ENCODE results near the gene LRRC7. TPM values are rescaled to one million over a fixed set of nuclear protein-coding genes. Genes with fewer than 3 reads are reported as not detected.

LRRC7 gene
- total and polyA plus RNA-seq, 4 experiments from 2014 or later: not detected

DNA sequence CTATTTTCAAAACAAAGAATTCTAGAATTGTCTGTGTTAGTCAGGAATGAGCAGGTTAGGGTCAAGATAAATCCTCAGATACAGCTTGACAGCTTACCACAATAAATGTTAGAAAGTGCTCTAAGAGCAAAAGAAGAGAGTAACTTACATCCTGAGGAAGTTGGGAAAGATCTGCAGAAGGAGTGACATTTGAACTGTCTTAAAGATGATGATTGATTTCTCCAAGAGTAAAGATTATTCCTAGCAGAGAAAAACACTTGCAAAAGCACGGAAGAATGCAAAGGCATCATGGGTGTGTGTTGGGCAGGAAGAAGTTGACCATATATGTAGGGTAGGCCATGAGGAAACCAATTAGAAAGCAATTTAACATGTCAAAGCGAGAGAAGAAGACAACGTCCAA, 175.4 kb downstream of the LRRC7 start:
- Mint-ChIP-seq H3K9me3 (peaks cover 0 to 5% (median 2%) of the 10 kb centered on the region in 8 donors), H3K27ac (no peak overlapping the region), H3K36me3 (no peaks in the 10 kb centered on the region), H3K27me3 (no peaks in the 10 kb centered on the region), H3K4me3 (no peak overlapping the region), H3K4me1 (no peaks in the 10 kb centered on the region)
- no peaks in the 10 kb centered on the region for H3K4me1 ChIP-seq (ENCODE audit: insufficient read depth, low read length)
- H3K4me3 ChIP-seq (ENCODE audit: low read length in 2 of 2): no peak overlapping the region
- intact Hi-C loops (cut with micrococcal nuclease): no loop called here
- no peak for DNase-seq
- H3K27me3 ChIP-seq (ENCODE audit: insufficient read depth, low read length): no peaks in the 10 kb centered on the region
- POLR2A ChIA-PET (ENCODE audit: partially characterized antibody): no interaction called here
- CTCF ChIA-PET (ENCODE audit: partially characterized antibody): no interaction called here
- H3K36me3 ChIP-seq (ENCODE audit: insufficient read depth, low read length): no peaks in the 10 kb centered on the region
- no peak overlapping the region for H3K27ac ChIP-seq (ENCODE audit: low read depth, low read length)
- H3K9me3 ChIP-seq (ENCODE audit: control insufficient read depth in 1 of 2, low read length in 2 of 2): no peaks in the 10 kb centered on the region

DNA sequence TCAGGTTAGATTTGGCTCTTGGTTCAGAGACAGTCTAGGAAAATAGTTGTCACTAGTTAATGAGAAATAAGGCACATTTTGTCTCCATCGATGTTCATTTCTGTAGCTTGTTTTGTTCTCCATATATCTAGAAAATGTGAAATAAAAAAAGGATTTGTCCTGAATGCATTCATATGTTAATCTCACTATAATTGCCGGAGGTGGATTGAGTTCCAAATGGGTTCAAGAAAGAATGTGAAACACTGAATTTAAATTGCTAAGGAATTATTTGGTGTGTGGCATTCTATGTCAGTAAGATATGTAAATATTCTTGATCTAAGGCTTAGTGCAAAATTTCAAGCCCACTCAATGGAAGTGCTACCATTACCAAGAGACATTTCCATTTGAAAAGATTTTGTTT, 176.7 kb downstream of the LRRC7 start:
- no peak overlapping the region for H3K27ac Mint-ChIP-seq
- Histone ChIP-seq H3K4me3 (ENCODE audit: low read length in 2 of 2) (no peak overlapping the region), H3K36me3 (ENCODE audit: insufficient read depth, low read length) (no peaks in the 10 kb centered on the region), H3K4me1 (ENCODE audit: insufficient read depth, low read length) (no peaks in the 10 kb centered on the region), H3K9me3 (ENCODE audit: control insufficient read depth in 1 of 2, low read length in 2 of 2) (no peaks in the 10 kb centered on the region), H3K27ac (ENCODE audit: low read depth, low read length) (no peak overlapping the region), H3K27me3 (ENCODE audit: insufficient read depth, low read length) (no peaks in the 10 kb centered on the region)
- no peaks in the 10 kb centered on the region for H3K27me3 Mint-ChIP-seq
- intact Hi-C loops (cut with micrococcal nuclease): no loop called here
- H3K4me1 Mint-ChIP-seq: no peaks in the 10 kb centered on the region
- H3K9me3 Mint-ChIP-seq: peaks cover 0 to 8% (median 2%) of the 10 kb centered on the region in 8 donors
- ChIA-PET POLR2A (ENCODE audit: partially characterized antibody) (no interaction called here), CTCF (ENCODE audit: partially characterized antibody) (no interaction called here)
- H3K4me3 Mint-ChIP-seq: no peak overlapping the region
- DNase-seq: no peak
- H3K36me3 Mint-ChIP-seq: no peaks in the 10 kb centered on the region

DNA sequence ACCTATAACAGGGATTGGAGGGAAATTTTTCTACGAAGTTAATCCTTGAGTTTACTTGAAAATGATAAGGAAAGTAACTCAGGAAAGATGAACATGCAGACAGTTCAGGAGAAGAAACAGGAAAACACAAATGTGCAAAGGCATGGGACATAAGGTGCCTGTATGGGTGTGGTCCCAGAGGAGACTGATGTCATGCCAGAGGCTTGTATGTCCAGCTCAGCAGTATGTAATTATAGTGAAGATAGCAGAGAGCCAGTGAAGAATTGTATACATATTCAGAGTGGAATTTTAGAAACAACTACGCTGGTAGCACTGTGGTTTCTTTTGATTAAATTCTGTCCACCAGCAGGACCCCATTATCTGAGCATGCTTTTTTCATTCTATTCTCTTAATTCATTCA, 179.5 kb downstream of the LRRC7 start:
- Mint-ChIP-seq H3K4me3 (no peak overlapping the region), H3K4me1 (no peaks in the 10 kb centered on the region), H3K27me3 (no peaks in the 10 kb centered on the region), H3K36me3 (no peaks in the 10 kb centered on the region), H3K27ac (peak overlapping the region in 1 of 7 donors; percentile 77), H3K9me3 (peaks cover 0 to 8% (median 3%) of the 10 kb centered on the region in 8 donors)
- CTCF ChIA-PET (ENCODE audit: partially characterized antibody): no interaction called here
- Histone ChIP-seq H3K36me3 (ENCODE audit: insufficient read depth, low read length) (no peaks in the 10 kb centered on the region), H3K4me1 (ENCODE audit: insufficient read depth, low read length) (no peaks in the 10 kb centered on the region), H3K9me3 (ENCODE audit: control insufficient read depth in 1 of 2, low read length in 2 of 2) (no peaks in the 10 kb centered on the region), H3K27me3 (ENCODE audit: insufficient read depth, low read length) (no peaks in the 10 kb centered on the region), H3K4me3 (ENCODE audit: low read length in 2 of 2) (no peak overlapping the region), H3K27ac (ENCODE audit: low read depth, low read length) (no peak overlapping the region)
- intact Hi-C loops (cut with micrococcal nuclease): no loop called here
- POLR2A ChIA-PET (ENCODE audit: partially characterized antibody): no interaction called here
- DNase-seq: no peak

DNA sequence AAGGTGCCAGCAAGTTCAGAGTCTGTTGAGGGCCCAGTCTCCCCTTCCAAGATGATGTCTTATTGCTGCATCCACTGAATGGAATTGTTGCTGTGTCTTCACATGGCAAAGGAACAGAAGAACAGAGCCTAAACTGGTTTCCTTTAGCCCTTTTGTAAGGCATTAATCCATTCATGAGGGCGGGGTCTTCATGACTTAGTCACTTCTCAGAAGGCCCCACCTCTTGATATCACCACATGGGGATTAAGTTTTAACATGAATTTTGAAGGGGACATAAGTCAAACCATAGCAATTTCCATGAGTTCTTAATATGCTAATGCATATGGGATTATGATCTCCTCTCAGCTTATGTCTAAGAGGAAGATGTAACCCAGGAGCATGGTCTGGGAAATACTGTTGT, 182.9 kb downstream of the LRRC7 start:
- Histone ChIP-seq H3K27ac (ENCODE audit: low read depth, low read length) (no peak overlapping the region), H3K4me1 (ENCODE audit: insufficient read depth, low read length) (no peaks in the 10 kb centered on the region), H3K9me3 (ENCODE audit: control insufficient read depth in 1 of 2, low read length in 2 of 2) (no peaks in the 10 kb centered on the region), H3K36me3 (ENCODE audit: insufficient read depth, low read length) (no peaks in the 10 kb centered on the region), H3K27me3 (ENCODE audit: insufficient read depth, low read length) (no peaks in the 10 kb centered on the region), H3K4me3 (ENCODE audit: low read length in 2 of 2) (no peak overlapping the region)
- intact Hi-C loops (cut with micrococcal nuclease): no loop called here
- Mint-ChIP-seq H3K4me1 (no peaks in the 10 kb centered on the region), H3K27ac (no peak overlapping the region), H3K4me3 (no peak overlapping the region), H3K9me3 (peaks cover 0 to 8% (median 5%) of the 10 kb centered on the region in 8 donors), H3K27me3 (no peaks in the 10 kb centered on the region), H3K36me3 (no peaks in the 10 kb centered on the region)
- CTCF ChIA-PET (ENCODE audit: partially characterized antibody): no interaction called here
- POLR2A ChIA-PET (ENCODE audit: partially characterized antibody): no interaction called here
- no peak for DNase-seq

DNA sequence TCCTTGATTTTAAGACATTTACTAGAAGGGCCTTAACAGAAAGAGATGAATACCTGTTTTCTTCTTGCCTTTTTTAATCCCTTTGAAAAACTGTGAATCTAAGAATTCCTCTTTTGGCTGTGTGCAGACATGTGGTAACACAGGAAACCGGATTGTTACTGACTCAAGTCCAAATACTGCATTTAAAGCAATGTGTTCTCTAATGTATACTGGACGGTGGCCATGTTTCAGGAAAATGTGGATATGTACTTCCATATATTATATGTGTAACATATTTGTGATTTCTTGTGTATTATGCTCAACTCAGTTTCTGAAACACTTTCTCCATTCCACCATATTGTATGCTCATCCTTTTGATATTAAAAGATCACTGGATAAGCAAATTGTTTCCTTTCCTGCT, 185.1 kb downstream of the LRRC7 start:
- Mint-ChIP-seq H3K4me1 (no peaks in the 10 kb centered on the region), H3K9me3 (peaks cover 0 to 7% (median 4%) of the 10 kb centered on the region in 8 donors), H3K27me3 (no peaks in the 10 kb centered on the region), H3K27ac (no peak overlapping the region), H3K36me3 (no peaks in the 10 kb centered on the region), H3K4me3 (no peak overlapping the region)
- ChIA-PET POLR2A (ENCODE audit: partially characterized antibody) (no interaction called here), CTCF (ENCODE audit: partially characterized antibody) (no interaction called here)
- Histone ChIP-seq H3K4me1 (ENCODE audit: insufficient read depth, low read length) (no peaks in the 10 kb centered on the region), H3K27ac (ENCODE audit: low read depth, low read length) (no peak overlapping the region), H3K27me3 (ENCODE audit: insufficient read depth, low read length) (no peaks in the 10 kb centered on the region), H3K4me3 (ENCODE audit: low read length in 2 of 2) (no peak overlapping the region), H3K36me3 (ENCODE audit: insufficient read depth, low read length) (no peaks in the 10 kb centered on the region), H3K9me3 (ENCODE audit: control insufficient read depth in 1 of 2, low read length in 2 of 2) (no peaks in the 10 kb centered on the region)
- intact Hi-C loops (cut with micrococcal nuclease): no loop called here
- DNase-seq: no peak

DNA sequence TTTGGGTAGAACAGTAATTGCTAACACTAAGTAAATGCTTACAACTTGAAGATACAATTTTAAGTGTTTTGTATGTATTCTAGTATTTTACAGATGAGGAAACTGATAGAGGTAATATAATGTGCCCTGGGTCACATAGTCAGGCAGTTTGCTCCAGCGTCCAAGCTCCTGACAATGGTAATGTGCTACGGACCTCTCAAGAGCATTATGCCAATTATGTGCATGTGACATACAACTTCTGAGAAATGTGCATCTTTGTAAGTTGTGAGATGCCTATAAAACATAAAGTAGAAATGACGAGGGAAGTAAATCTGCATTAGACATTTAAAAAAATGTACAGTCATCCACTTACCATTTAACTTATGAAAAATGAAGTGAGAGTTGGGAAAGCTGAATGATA, 186.8 kb downstream of the LRRC7 start:
- H3K9me3 Mint-ChIP-seq: peaks cover 0 to 9% (median under 1%) of the 10 kb centered on the region in 8 donors
- POLR2A ChIA-PET (ENCODE audit: partially characterized antibody): no interaction called here
- no peaks in the 10 kb centered on the region for H3K27me3 ChIP-seq (ENCODE audit: insufficient read depth, low read length)

DNA sequence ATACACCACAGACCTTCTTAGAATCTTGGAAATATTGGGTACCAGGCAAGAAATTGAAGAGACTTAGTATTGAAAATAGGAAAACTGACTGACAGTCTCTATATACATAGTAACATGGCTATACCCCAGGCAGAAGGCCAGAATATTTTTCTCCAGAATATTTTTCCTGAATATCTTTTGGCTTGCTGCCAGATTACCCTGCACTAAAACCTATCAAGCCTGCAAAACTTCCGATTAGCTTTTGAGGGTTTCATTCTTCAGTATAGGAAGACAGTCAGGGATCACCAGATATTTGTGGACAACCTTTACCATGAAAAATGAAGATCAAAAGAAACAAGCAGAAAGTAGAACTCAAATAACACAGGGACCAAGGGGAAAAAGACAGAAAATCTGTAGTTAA, 187.9 kb downstream of the LRRC7 start:
- Histone ChIP-seq H3K27ac (ENCODE audit: low read depth, low read length) (no peak overlapping the region), H3K36me3 (ENCODE audit: insufficient read depth, low read length) (no peaks in the 10 kb centered on the region), H3K27me3 (ENCODE audit: insufficient read depth, low read length) (no peaks in the 10 kb centered on the region), H3K9me3 (ENCODE audit: control insufficient read depth in 1 of 2, low read length in 2 of 2) (no peaks in the 10 kb centered on the region), H3K4me3 (ENCODE audit: low read length in 2 of 2) (no peak overlapping the region), H3K4me1 (ENCODE audit: insufficient read depth, low read length) (no peaks in the 10 kb centered on the region)
- Mint-ChIP-seq H3K27ac (no peak overlapping the region), H3K4me1 (no peaks in the 10 kb centered on the region), H3K9me3 (peaks cover 0 to 9% (median under 1%) of the 10 kb centered on the region in 8 donors), H3K36me3 (no peaks in the 10 kb centered on the region), H3K27me3 (no peaks in the 10 kb centered on the region), H3K4me3 (no peak overlapping the region)
- intact Hi-C loops (cut with micrococcal nuclease): no loop called here
- CTCF ChIA-PET (ENCODE audit: partially characterized antibody): no interaction called here
- POLR2A ChIA-PET (ENCODE audit: partially characterized antibody): no interaction called here
- no peak for DNase-seq

More for the DNA sequence above, 186.8 kb downstream of the LRRC7 start:
- CTCF ChIA-PET (ENCODE audit: partially characterized antibody): no interaction called here
- Mint-ChIP-seq H3K27me3 (no peaks in the 10 kb centered on the region), H3K36me3 (no peaks in the 10 kb centered on the region), H3K4me3 (no peak overlapping the region), H3K27ac (no peak overlapping the region), H3K4me1 (no peaks in the 10 kb centered on the region)
- intact Hi-C loops (cut with micrococcal nuclease): no loop called here
- DNase-seq: no peak
- no peaks in the 10 kb centered on the region for H3K36me3 ChIP-seq (ENCODE audit: insufficient read depth, low read length)
- no peaks in the 10 kb centered on the region for H3K9me3 ChIP-seq (ENCODE audit: control insufficient read depth in 1 of 2, low read length in 2 of 2)
- no peaks in the 10 kb centered on the region for H3K4me1 ChIP-seq (ENCODE audit: insufficient read depth, low read length)
- H3K4me3 ChIP-seq (ENCODE audit: low read length in 2 of 2): no peak overlapping the region
- H3K27ac ChIP-seq (ENCODE audit: low read depth, low read length): no peak overlapping the region

DNA sequence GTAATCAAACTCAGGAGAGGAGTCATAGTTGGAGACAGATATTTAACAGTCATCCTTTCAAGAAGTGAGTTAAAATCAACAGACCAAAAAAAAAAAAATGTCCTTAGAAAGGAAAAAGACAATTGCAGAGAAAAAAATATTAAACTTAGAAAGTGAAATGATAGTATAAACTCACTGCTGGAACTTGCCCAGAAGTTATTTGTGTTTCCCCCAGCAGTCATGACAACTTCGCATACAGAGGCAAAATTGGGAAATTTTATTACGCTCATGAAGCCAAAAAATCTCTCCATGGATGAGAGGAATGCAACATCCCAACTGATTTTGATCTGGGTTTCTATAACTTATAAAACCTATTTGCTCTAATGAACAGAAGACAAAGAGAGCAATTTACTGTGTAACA, 198.2 kb downstream of the LRRC7 start:
- POLR2A ChIA-PET (ENCODE audit: partially characterized antibody): no interaction called here
- no peak overlapping the region for H3K4me3 Mint-ChIP-seq
- H3K9me3 ChIP-seq (ENCODE audit: control insufficient read depth in 1 of 2, low read length in 2 of 2): no peaks in the 10 kb centered on the region
- peaks cover 0 to 6% (median 3%) of the 10 kb centered on the region in 8 donors for H3K9me3 Mint-ChIP-seq
- no peaks in the 10 kb centered on the region for H3K27me3 Mint-ChIP-seq
- no peak overlapping the region for H3K27ac Mint-ChIP-seq
- no peaks in the 10 kb centered on the region for H3K36me3 Mint-ChIP-seq
- H3K4me1 ChIP-seq (ENCODE audit: insufficient read depth, low read length): no peaks in the 10 kb centered on the region
- no peak overlapping the region for H3K27ac ChIP-seq (ENCODE audit: low read depth, low read length)
- no peak overlapping the region for H3K4me3 ChIP-seq (ENCODE audit: low read length in 2 of 2)
- H3K27me3 ChIP-seq (ENCODE audit: insufficient read depth, low read length): no peaks in the 10 kb centered on the region
- DNase-seq: no peak
- no peaks in the 10 kb centered on the region for H3K4me1 Mint-ChIP-seq
- H3K36me3 ChIP-seq (ENCODE audit: insufficient read depth, low read length): no peaks in the 10 kb centered on the region
- intact Hi-C loops (cut with micrococcal nuclease): no loop called here
- CTCF ChIA-PET (ENCODE audit: partially characterized antibody): no interaction called here

All from CD4-positive, alpha-beta memory T cell (primary cell).